IMR-90 (cell line): Measurements from ENCODE around the gene MTAP. TPM values are rescaled to one million over a fixed set of nuclear protein-coding genes. Genes with fewer than 3 reads are reported as not detected.

ENCODE experiments used
- ATAC-seq: fragments of 200-7000 bp; cut with Tn5 transposase; 2 replicates; pipeline ENCODE4 v1.9.1; 2020; ENCODE audit warnings: low read depth, mild to moderate bottlenecking, moderate library complexity
- BruUV-seq: library from RNA; stranded (reverse); fragments of 400-500 nt; replicated peaks from 2 replicates; lab custom pipeline; 2021; lab: Mats Ljungman, UMichigan
- CTCF ChIA-PET: fragments of 300-600 bp; formaldehyde crosslinking; extraction: SDS; loops from one replicate; lab custom pipeline; 2021; ENCODE audit warnings: antibody characterized with exemption; lab: Yijun Ruan, JAX
- POLR2A ChIA-PET: fragments of 300-600 bp; sonication (Branson Sonifier 250); formaldehyde crosslinking; loops from one replicate; lab custom pipeline; 2022; ENCODE audit warnings: antibody characterized with exemption; ENCODE audit not compliant: unreplicated experiment; lab: Charles Lee
- DNase-seq: peaks from one replicate; pipeline ENCODE4 v3.0.0; 2013
- H2AFZ ChIP-seq: replicated peaks from 2 replicates; pipeline ENCODE3; 2013; ENCODE audit warnings: low read length, mild to moderate bottlenecking; ENCODE audit not compliant: poor library complexity
- H2AK5ac ChIP-seq: 2 replicates; pipeline ENCODE4 v1.6.1; 2013; ENCODE audit warnings: low read depth, low read length, inconsistent platforms
- H2AK9ac ChIP-seq: replicated peaks from 2 replicates; pipeline ENCODE3; 2013; ENCODE audit warnings: mild to moderate bottlenecking, low read depth, low read length, moderate library complexity; ENCODE audit not compliant: poor library complexity
- H2BK120ac ChIP-seq: 2 replicates; pipeline ENCODE4 v1.6.1; 2013; ENCODE audit warnings: low read depth, low read length, inconsistent platforms
- H2BK15ac ChIP-seq: 3 replicates; pipeline ENCODE4 v1.6.1; 2013; ENCODE audit warnings: low read depth, low read length, inconsistent platforms
- H2BK20ac ChIP-seq: 2 replicates; pipeline ENCODE4 v1.6.1; 2013; ENCODE audit warnings: low read depth, mild to moderate bottlenecking, inconsistent platforms, low read length, moderate library complexity
- H2BK5ac ChIP-seq: 2 replicates; pipeline ENCODE4 v1.6.1; 2013; ENCODE audit warnings: mild to moderate bottlenecking, low read depth, low read length, inconsistent platforms; ENCODE audit not compliant: poor library complexity, severe bottlenecking
- H3K14ac ChIP-seq: replicated peaks from 2 replicates; pipeline ENCODE4 v1.6.1; 2013; ENCODE audit warnings: low read depth, low read length, inconsistent platforms
- H3K18ac ChIP-seq: 2 replicates; pipeline ENCODE4 v1.6.1; 2013; ENCODE audit warnings: low read depth, low read length, control low read depth
- H3K23ac ChIP-seq: 2 replicates; pipeline ENCODE4 v1.6.1; 2013; ENCODE audit warnings: low read depth, low read length, inconsistent platforms
- H3K27ac ChIP-seq: 2 replicates; pipeline ENCODE4 v1.5.1; 2013; ENCODE audit warnings: mild to moderate bottlenecking, control low read depth, low read length; ENCODE audit not compliant: insufficient read depth
- H3K27me3 ChIP-seq: 2 replicates; pipeline ENCODE4 v1.6.1; 2013; ENCODE audit warnings: low read length; ENCODE audit not compliant: control insufficient read depth, insufficient read depth
- H3K36me3 ChIP-seq: 2 replicates; pipeline ENCODE4 v1.6.1; 2013; ENCODE audit warnings: low read length, mixed read lengths; ENCODE audit not compliant: control insufficient read depth, insufficient read depth
- H3K4ac ChIP-seq: 2 replicates; pipeline ENCODE4 v1.6.1; 2013; ENCODE audit warnings: low read depth, low read length, inconsistent platforms
- H3K4me1 ChIP-seq: 2 replicates; pipeline ENCODE4 v1.6.1; 2013; ENCODE audit warnings: low read length, mixed read lengths; ENCODE audit not compliant: control insufficient read depth, insufficient read depth
- H3K4me2 ChIP-seq: 2 replicates; pipeline ENCODE4 v1.6.1; 2013; ENCODE audit warnings: low read depth, mild to moderate bottlenecking, control low read depth, low read length, moderate library complexity
- H3K4me3 ChIP-seq: 2 replicates; pipeline ENCODE4 v1.5.1; 2013; ENCODE audit warnings: low read depth, mild to moderate bottlenecking, control low read depth, low read length, moderate library complexity; ENCODE audit not compliant: insufficient read depth
- H3K56ac ChIP-seq: 2 replicates; pipeline ENCODE4 v1.6.1; 2013; ENCODE audit warnings: low read length, inconsistent platforms; ENCODE audit not compliant: insufficient read depth; ENCODE audit errors: extremely low read depth
- H3K79me1 ChIP-seq, 2 experiments: 2 replicates each; pipeline ENCODE4 v1.6.1; 2013; ENCODE audit warnings: low read length in 2 of 2, inconsistent platforms in 1 of 2, low read depth in 1 of 2
- H3K9ac ChIP-seq: 2 replicates; pipeline ENCODE4 v1.6.1; 2013; ENCODE audit warnings: low read depth, low read length, control low read depth
- H3K9me1 ChIP-seq: 2 replicates; pipeline ENCODE4 v1.6.1; 2013; ENCODE audit warnings: low read length, inconsistent platforms; ENCODE audit not compliant: insufficient read depth
- H3K9me3 ChIP-seq: 2 replicates; pipeline ENCODE4 v1.6.1; 2013; ENCODE audit warnings: low read length; ENCODE audit not compliant: control insufficient read depth, insufficient read depth
- H4K20me1 ChIP-seq: 2 replicates; pipeline ENCODE4 v1.6.1; 2013; ENCODE audit warnings: low read length, inconsistent platforms; ENCODE audit not compliant: insufficient read depth
- H4K5ac ChIP-seq: 2 replicates; pipeline ENCODE4 v1.6.1; 2013; ENCODE audit warnings: mild to moderate bottlenecking, low read depth, low read length, control low read depth
- H4K8ac ChIP-seq, 2 experiments: 2 replicates each; pipeline ENCODE4 v1.6.1; 2013; ENCODE audit warnings: low read depth in 2 of 2, low read length in 2 of 2, control low read depth in 1 of 2, inconsistent platforms in 1 of 2
- H4K91ac ChIP-seq: 2 replicates; pipeline ENCODE4 v1.6.1; 2013; ENCODE audit warnings: low read depth, low read length, inconsistent platforms; ENCODE audit not compliant: insufficient read depth
- BHLHE40 ChIP-seq: fragments of 150-350 bp; IDR thresholded peaks from 2 replicates; pipeline ENCODE4 v1.6.1; 2016; ENCODE audit warnings: mild to moderate bottlenecking, low read depth, low read length
- CEBPB ChIP-seq: IDR thresholded peaks from 2 replicates; pipeline ENCODE4 v1.6.1; 2012; ENCODE audit warnings: low read depth, low read length, improper control_type of control experiment
- CHD1 ChIP-seq: IDR thresholded peaks from 2 replicates; pipeline ENCODE4 v1.6.1; 2012; ENCODE audit warnings: low read depth, low read length, improper control_type of control experiment
- CTCF ChIP-seq: conservative IDR thresholded peaks from 2 replicates; pipeline ENCODE4 v1.5.1; 2012; ENCODE audit warnings: mild to moderate bottlenecking, low read depth, low read length, improper control_type of control experiment
- FOS ChIP-seq: fragments of 150-350 bp; IDR thresholded peaks from 2 replicates; pipeline ENCODE4 v1.6.1; 2016; ENCODE audit warnings: low read depth, low read length
- MAFK ChIP-seq: IDR thresholded peaks from 2 replicates; pipeline ENCODE4 v1.6.1; 2012; ENCODE audit warnings: low read depth, low read length, improper control_type of control experiment
- MAZ ChIP-seq: IDR thresholded peaks from 2 replicates; pipeline ENCODE4 v1.6.1; 2012; ENCODE audit warnings: low read depth, mild to moderate bottlenecking, low read length, improper control_type of control experiment, moderate library complexity, borderline replicate concordance
- MXI1 ChIP-seq: IDR thresholded peaks from 2 replicates; pipeline ENCODE4 v1.6.1; 2012; ENCODE audit warnings: low read depth, mild to moderate bottlenecking, low read length, moderate library complexity, borderline replicate concordance
- NFE2L2 ChIP-seq: fragments of 150-350 bp; IDR thresholded peaks from 2 replicates; pipeline ENCODE4 v1.6.1; 2016; ENCODE audit warnings: low read depth, mild to moderate bottlenecking, low read length
- POLR2A ChIP-seq: IDR thresholded peaks from 2 replicates; pipeline ENCODE4 v1.6.1; 2012; ENCODE audit warnings: mild to moderate bottlenecking, low read depth, low read length
- RAD21 ChIP-seq: IDR thresholded peaks from 2 replicates; pipeline ENCODE4 v1.6.1; 2012; ENCODE audit warnings: low read length, improper control_type of control experiment
- RCOR1 ChIP-seq: IDR thresholded peaks from 2 replicates; pipeline ENCODE4 v1.6.1; 2012; ENCODE audit warnings: mild to moderate bottlenecking, low read length, improper control_type of control experiment; ENCODE audit not compliant: insufficient replicate concordance
- RFX5 ChIP-seq: IDR thresholded peaks from 2 replicates; pipeline ENCODE4 v1.8.0; 2012; ENCODE audit warnings: low read depth, mild to moderate bottlenecking, low read length, moderate library complexity
- USF2 ChIP-seq: fragments of 150-350 bp; IDR thresholded peaks from 2 replicates; pipeline ENCODE4 v1.6.1; 2017; ENCODE audit warnings: mild to moderate bottlenecking, antibody characterized with exemption, low read length, low read depth
- WGBS, 2 experiments: methylation state at CpG; one replicate each; pipeline versions ENCODE4 v1.1.5 to v1.1.7; 2013; ENCODE audit warnings: missing lambda C conversion rate in 2 of 2; ENCODE audit not compliant: insufficient read length in 1 of 2; ENCODE audit errors: extremely low coverage in 2 of 2; 5-methylcytosine and 5-hydroxymethylcytosine counted together
- dilution Hi-C: fragments of 300-500 bp; cut with HindIII; formaldehyde crosslinking; loops from one replicate; pipeline ENCODE4 v1.14.3; 2018; ENCODE audit warnings: low sequenced_read_pairs; ENCODE audit not compliant: unreplicated experiment
- in situ Hi-C: fragments of 300-500 bp; cut with MboI; formaldehyde crosslinking; loops from 3 replicates; pipeline ENCODE4 v1.14.3; 2019; ENCODE audit warnings: low sequenced_read_pairs, inconsistent platforms, mixed read lengths
- intact Hi-C: fragments of 100-400 bp; cut with micrococcal nuclease; formaldehyde crosslinking; loops from 2 replicates; pipeline ENCODE4 v1.10.0; 2022
- polyA plus RNA-seq, 3 experiments: library from polyadenylated mRNA; depleted of rRNA; stranded (reverse); fragments of >200 nt; gene quantifications; 2 replicates each; pipeline ENCODE4 v1.2.3, GENCODE V29; 2012; ENCODE audit warnings: low replicate concordance in 1 of 3
- total RNA-seq: library from RNA; depleted of rRNA; stranded (reverse); fragments of >200 nt; gene quantifications from 2 replicates; pipeline ENCODE4 v1.2.3, GENCODE V29; 2012

Gene MTAP
- total and polyA plus RNA-seq, 2 of the 4 experiments (the other 2 are of a cell fraction) = 15.7 to 50.9 TPM

- Histone ChIP-seq H3K56ac (peak overlapping the region; percentile 80), H4K5ac (peak overlapping the region; percentile 98), H3K27ac (peak overlapping the region; percentile 99), H4K91ac (peak overlapping the region; percentile 96), H3K14ac (peak overlapping the region; percentile 94), H2AK9ac (peak overlapping the region; percentile 10), H3K27me3 (no peaks in the 10 kb centered on the region), H3K18ac (peak overlapping the region; percentile 99), H3K4me1 (peaks cover 8% of the 10 kb centered on the region), H3K9me3 (no peaks in the 10 kb centered on the region), H3K9me1 (peaks cover 7% of the 10 kb centered on the region), H2BK120ac (peak overlapping the region; percentile 98), H3K79me1 (no peaks in the 10 kb centered on the region; a peak in 1 of 4 replicates), H2AFZ (peak overlapping the region; percentile 60), H4K8ac (peak overlapping the region; percentile 45 to 95), H4K20me1 (no peaks in the 10 kb centered on the region), H3K4me2 (peak overlapping the region; percentile 93), H3K9ac (peak overlapping the region; percentile 50; the same call in 1 of the 2 replicates), H2BK15ac (peak overlapping the region; percentile 79; the same call in 1 of the 3 replicates), H3K4ac (peak overlapping the region; percentile 94), H2BK5ac (peak overlapping the region; percentile 94), H3K23ac (peak overlapping the region; percentile 96), H2AK5ac (peak overlapping the region; percentile 83), H2BK20ac (peak overlapping the region; percentile 99), H3K4me3 (no peak overlapping the region), H3K36me3 (no peaks in the 10 kb centered on the region)
- POLR2A ChIA-PET = no interaction called here
- no TSS peak for BruUV-seq
- dilution Hi-C loops = loop anchor here (25.0 kb wide), 1 partner anchor 215 kb away; no protein-coding TSS in a partner anchor
- no peak for TF ChIP-seq POLR2A
- TF ChIP-seq BHLHE40 = no peak
- no peak for TF ChIP-seq MAFK
- TF ChIP-seq RFX5 = no peak
- TF ChIP-seq CTCF = no peak
- no peak for TF ChIP-seq MXI1
- peak; percentile 66 for TF ChIP-seq CEBPB
- TF ChIP-seq FOS = peak; percentile 34; the same call in 1 of the 2 replicates
- no peak for TF ChIP-seq USF2
- TF ChIP-seq RCOR1 = no peak
- no peak for TF ChIP-seq RAD21
- TF ChIP-seq CHD1 = no peak
- TF ChIP-seq NFE2L2 = no peak
- no peak for TF ChIP-seq MAZ
- in situ Hi-C loops = loop anchor here (10.0 to 25.0 kb wide), 3 partner anchors 90 to 565 kb away; partner anchors contain the start of genes IFNA10, IFNA16 and IFNA7
- intact Hi-C loops = loop anchor here (2.0 kb wide), 1 partner anchor 229 kb away; no protein-coding TSS in a partner anchor
- ATAC-seq (peak; percentile 91), DNase-seq (peak; percentile 93)
- CTCF ChIA-PET = interaction anchor here (0.8 kb wide), 1 partner anchor 68 kb away, joined by 3 read pairs; no protein-coding TSS in a partner anchor
- no CpG with 5 or more reads among the region's 1 CpG for WGBS, 2 experiments
Measured at GRCh38 chr9:21777701-21778100, 24.7 kb upstream of the MTAP start.
